ENCODE measurements around the gene DMAC2L. TPM values are rescaled to one million over a fixed set of nuclear protein-coding genes. Genes with fewer than 3 reads are reported as not detected.
"Not testable (repeated sequence)": the region's sequence is repeated elsewhere in the genome, so short reads cannot be mapped to it uniquely, and the experiment has no call there.

Gene DMAC2L
- total and polyA plus RNA-seq, 3 experiments from 2014 or later: 14.3 to 17.9 (median 14.7) TPM

- POLR2A ChIA-PET: no interaction called here
Observed at GRCh38 chr14:50347521-50347920, 35.4 kb downstream of the DMAC2L start.

GRCh38 chr14:50348933-50349332, 36.8 kb downstream of the DMAC2L start:
- POLR2A ChIA-PET: no interaction called here
- Histone ChIP-seq H3K27me3 (ENCODE audit: insufficient read depth, low read length, poor library complexity, severe bottlenecking) (no peaks in the 10 kb centered on the region), H3K4me1 (ENCODE audit: insufficient read depth, low read length) (no peaks in the 10 kb centered on the region), H3K4me3 (ENCODE audit: low read length) (no peak overlapping the region), H3K36me3 (ENCODE audit: insufficient read depth, low read length) (no peaks in the 10 kb centered on the region), H3K27ac (ENCODE audit: low read depth, low read length) (no peak overlapping the region), H3K9me3 (ENCODE audit: low read length) (no peaks in the 10 kb centered on the region)
- Mint-ChIP-seq H3K27ac (peak overlapping the region in 2 of 8 donors; percentile 7 to 62), H3K36me3 (peaks cover 0 to 19% (median 9%) of the 10 kb centered on the region in 3 donors), H3K4me3 (no peak overlapping the region), H3K4me1 (peaks cover 1 to 6% (median 2%) of the 10 kb centered on the region in 3 donors), H3K9me3 (no peaks in the 10 kb centered on the region), H3K27me3 (no peaks in the 10 kb centered on the region)
- CTCF ChIA-PET: interaction anchor here (2.0 kb wide), 1 partner anchor 28 kb away, joined by 4 read pairs; no protein-coding TSS in a partner anchor
- no peak for DNase-seq

More at GRCh38 chr14:50347521-50347920, 35.4 kb downstream of the DMAC2L start:
- no peak for DNase-seq
- no peaks in the 10 kb centered on the region for H3K27me3 ChIP-seq (ENCODE audit: insufficient read depth, low read length, poor library complexity, severe bottlenecking)
- Mint-ChIP-seq H3K36me3 (peaks cover 0 to 13% (median 9%) of the 10 kb centered on the region in 3 donors), H3K4me3 (no peak overlapping the region), H3K27ac (peak overlapping the region in 2 of 8 donors; percentile 19 to 21), H3K27me3 (no peaks in the 10 kb centered on the region), H3K4me1 (peaks cover 7 to 20% (median 16%) of the 10 kb centered on the region in 3 donors), H3K9me3 (no peaks in the 10 kb centered on the region)
- H3K27ac ChIP-seq (ENCODE audit: low read depth, low read length): peak overlapping the region; percentile 31
- H3K4me3 ChIP-seq (ENCODE audit: low read length): no peak overlapping the region
- no peaks in the 10 kb centered on the region for H3K9me3 ChIP-seq (ENCODE audit: low read length)
- H3K36me3 ChIP-seq (ENCODE audit: insufficient read depth, low read length): no peaks in the 10 kb centered on the region
- CTCF ChIA-PET: interaction anchor here (1.3 to 2.0 kb wide), 2 partner anchors 26 to 184 kb away, joined by 3 to 4 read pairs; partner anchors contain the start of gene MAP4K5
- H3K4me1 ChIP-seq (ENCODE audit: insufficient read depth, low read length): no peaks in the 10 kb centered on the region

- Histone ChIP-seq H3K27ac (ENCODE audit: low read depth, low read length) (no peak overlapping the region), H3K27me3 (ENCODE audit: insufficient read depth, low read length, poor library complexity, severe bottlenecking) (no peaks in the 10 kb centered on the region), H3K9me3 (ENCODE audit: low read length) (no peaks in the 10 kb centered on the region), H3K4me1 (ENCODE audit: insufficient read depth, low read length) (no peaks in the 10 kb centered on the region), H3K4me3 (ENCODE audit: low read length) (no peak overlapping the region), H3K36me3 (ENCODE audit: insufficient read depth, low read length) (no peaks in the 10 kb centered on the region)
- Mint-ChIP-seq H3K27ac (peak overlapping the region in 1 of 8 donors; percentile 40), H3K4me1 (peaks cover 0 to 10% (median 6%) of the 10 kb centered on the region in 3 donors), H3K4me3 (no peak overlapping the region), H3K27me3 (no peaks in the 10 kb centered on the region), H3K9me3 (no peaks in the 10 kb centered on the region), H3K36me3 (peaks cover 0 to 19% (median 11%) of the 10 kb centered on the region in 3 donors)
- ChIA-PET CTCF (no interaction called here), POLR2A (interaction anchor here (0.6 kb wide), 1 partner anchor 301 kb away, joined by 8 read pairs; no protein-coding TSS in a partner anchor)
- no peak for DNase-seq
Observed at GRCh38 chr14:50350975-50351374, 38.9 kb downstream of the DMAC2L start.

GRCh38 chr14:50352584-50352983, 40.5 kb downstream of the DMAC2L start:
- H3K27me3 ChIP-seq (ENCODE audit: insufficient read depth, low read length, poor library complexity, severe bottlenecking): no peaks in the 10 kb centered on the region
- Mint-ChIP-seq H3K4me1 (peaks cover 0 to 13% (median 7%) of the 10 kb centered on the region in 3 donors), H3K36me3 (peaks cover 10 to 33% (median 25%) of the 10 kb centered on the region in 3 donors), H3K27ac (no peak overlapping the region), H3K4me3 (no peak overlapping the region), H3K9me3 (no peaks in the 10 kb centered on the region), H3K27me3 (no peaks in the 10 kb centered on the region)
- H3K36me3 ChIP-seq (ENCODE audit: insufficient read depth, low read length): no peaks in the 10 kb centered on the region
- CTCF ChIA-PET: no interaction called here
- H3K27ac ChIP-seq (ENCODE audit: low read depth, low read length): no peak overlapping the region
- POLR2A ChIA-PET: no interaction called here
- no peak overlapping the region for H3K4me3 ChIP-seq (ENCODE audit: low read length)
- no peaks in the 10 kb centered on the region for H3K4me1 ChIP-seq (ENCODE audit: insufficient read depth, low read length)
- H3K9me3 ChIP-seq (ENCODE audit: low read length): no peaks in the 10 kb centered on the region
- no peak for DNase-seq

GRCh38 chr14:50353126-50353525, 41.0 kb downstream of the DMAC2L start:
- peaks cover 0 to 13% (median 7%) of the 10 kb centered on the region in 3 donors for H3K4me1 Mint-ChIP-seq
- H3K27ac Mint-ChIP-seq: no peak overlapping the region
- Histone ChIP-seq H3K4me3 (ENCODE audit: low read length) (no peak overlapping the region), H3K36me3 (ENCODE audit: insufficient read depth, low read length) (no peaks in the 10 kb centered on the region), H3K27me3 (ENCODE audit: insufficient read depth, low read length, poor library complexity, severe bottlenecking) (no peaks in the 10 kb centered on the region), H3K9me3 (ENCODE audit: low read length) (no peaks in the 10 kb centered on the region), H3K4me1 (ENCODE audit: insufficient read depth, low read length) (no peaks in the 10 kb centered on the region), H3K27ac (ENCODE audit: low read depth, low read length) (no peak overlapping the region)
- ChIA-PET POLR2A (no interaction called here), CTCF (no interaction called here)
- no peaks in the 10 kb centered on the region for H3K9me3 Mint-ChIP-seq
- DNase-seq: no peak
- peaks cover 14 to 38% (median 28%) of the 10 kb centered on the region in 3 donors for H3K36me3 Mint-ChIP-seq
- no peak overlapping the region for H3K4me3 Mint-ChIP-seq
- H3K27me3 Mint-ChIP-seq: no peaks in the 10 kb centered on the region

- no peaks in the 10 kb centered on the region for H3K36me3 ChIP-seq (ENCODE audit: insufficient read depth, low read length)
- H3K27me3 ChIP-seq (ENCODE audit: insufficient read depth, low read length, poor library complexity, severe bottlenecking): no peaks in the 10 kb centered on the region
- H3K36me3 Mint-ChIP-seq: peaks cover 17 to 47% (median 32%) of the 10 kb centered on the region in 3 donors
- no peak for DNase-seq
- H3K27ac Mint-ChIP-seq: no peak overlapping the region
- H3K4me3 ChIP-seq (ENCODE audit: low read length): no peak overlapping the region
- H3K4me1 ChIP-seq (ENCODE audit: insufficient read depth, low read length): no peaks in the 10 kb centered on the region
- peaks cover 0 to 13% (median 7%) of the 10 kb centered on the region in 3 donors for H3K4me1 Mint-ChIP-seq
- ChIA-PET CTCF (no interaction called here), POLR2A (no interaction called here)
- no peaks in the 10 kb centered on the region for H3K27me3 Mint-ChIP-seq
- no peak overlapping the region for H3K4me3 Mint-ChIP-seq
- H3K27ac ChIP-seq (ENCODE audit: low read depth, low read length): no peak overlapping the region
- no peaks in the 10 kb centered on the region for H3K9me3 Mint-ChIP-seq
- no peaks in the 10 kb centered on the region for H3K9me3 ChIP-seq (ENCODE audit: low read length)
Observed at GRCh38 chr14:50354527-50354926, 42.4 kb downstream of the DMAC2L start.

- Mint-ChIP-seq H3K36me3 (peaks cover 17 to 47% (median 32%) of the 10 kb centered on the region in 3 donors), H3K27ac (peak overlapping the region in 4 of 8 donors; percentile 14 to 61 (median 31)), H3K4me3 (no peak overlapping the region), H3K9me3 (no peaks in the 10 kb centered on the region), H3K4me1 (peaks cover 4 to 24% (median 13%) of the 10 kb centered on the region in 3 donors), H3K27me3 (no peaks in the 10 kb centered on the region)
- Histone ChIP-seq H3K27me3 (ENCODE audit: insufficient read depth, low read length, poor library complexity, severe bottlenecking) (no peaks in the 10 kb centered on the region), H3K36me3 (ENCODE audit: insufficient read depth, low read length) (no peaks in the 10 kb centered on the region), H3K9me3 (ENCODE audit: low read length) (no peaks in the 10 kb centered on the region), H3K4me3 (ENCODE audit: low read length) (no peak overlapping the region), H3K27ac (ENCODE audit: low read depth, low read length) (no peak overlapping the region), H3K4me1 (ENCODE audit: insufficient read depth, low read length) (no peaks in the 10 kb centered on the region)
- no peak for DNase-seq
- POLR2A ChIA-PET: no interaction called here
- CTCF ChIA-PET: interaction anchor here (1.5 kb wide), 1 partner anchor 35 kb away, joined by 5 read pairs; no protein-coding TSS in a partner anchor
Observed at GRCh38 chr14:50355692-50356091, 43.6 kb downstream of the DMAC2L start.

GRCh38 chr14:50356283-50356682, 44.2 kb downstream of the DMAC2L start:
- H3K9me3 ChIP-seq (ENCODE audit: low read length); H3K27ac ChIP-seq (ENCODE audit: low read depth, low read length); H3K4me1 ChIP-seq (ENCODE audit: insufficient read depth, low read length); H3K4me3 Mint-ChIP-seq; H3K4me3 ChIP-seq (ENCODE audit: low read length); POLR2A ChIA-PET; H3K9me3 Mint-ChIP-seq; H3K27me3 ChIP-seq (ENCODE audit: insufficient read depth, low read length, poor library complexity, severe bottlenecking); H3K27me3 Mint-ChIP-seq; H3K36me3 ChIP-seq (ENCODE audit: insufficient read depth, low read length); DNase-seq: not testable (repeated sequence)
- H3K27ac Mint-ChIP-seq: peak overlapping the region in 2 of 8 donors; percentile 17 to 45
- H3K4me1 Mint-ChIP-seq: peaks cover 6 to 29% (median 19%) of the 10 kb centered on the region in 3 donors
- CTCF ChIA-PET: interaction anchor here (1.5 kb wide), 1 partner anchor 35 kb away, joined by 5 read pairs; no protein-coding TSS in a partner anchor
- H3K36me3 Mint-ChIP-seq: peaks cover 17 to 44% (median 31%) of the 10 kb centered on the region in 3 donors
